Measurements from ENCODE around the gene RNF187.

The RNF187 gene

DNA sequence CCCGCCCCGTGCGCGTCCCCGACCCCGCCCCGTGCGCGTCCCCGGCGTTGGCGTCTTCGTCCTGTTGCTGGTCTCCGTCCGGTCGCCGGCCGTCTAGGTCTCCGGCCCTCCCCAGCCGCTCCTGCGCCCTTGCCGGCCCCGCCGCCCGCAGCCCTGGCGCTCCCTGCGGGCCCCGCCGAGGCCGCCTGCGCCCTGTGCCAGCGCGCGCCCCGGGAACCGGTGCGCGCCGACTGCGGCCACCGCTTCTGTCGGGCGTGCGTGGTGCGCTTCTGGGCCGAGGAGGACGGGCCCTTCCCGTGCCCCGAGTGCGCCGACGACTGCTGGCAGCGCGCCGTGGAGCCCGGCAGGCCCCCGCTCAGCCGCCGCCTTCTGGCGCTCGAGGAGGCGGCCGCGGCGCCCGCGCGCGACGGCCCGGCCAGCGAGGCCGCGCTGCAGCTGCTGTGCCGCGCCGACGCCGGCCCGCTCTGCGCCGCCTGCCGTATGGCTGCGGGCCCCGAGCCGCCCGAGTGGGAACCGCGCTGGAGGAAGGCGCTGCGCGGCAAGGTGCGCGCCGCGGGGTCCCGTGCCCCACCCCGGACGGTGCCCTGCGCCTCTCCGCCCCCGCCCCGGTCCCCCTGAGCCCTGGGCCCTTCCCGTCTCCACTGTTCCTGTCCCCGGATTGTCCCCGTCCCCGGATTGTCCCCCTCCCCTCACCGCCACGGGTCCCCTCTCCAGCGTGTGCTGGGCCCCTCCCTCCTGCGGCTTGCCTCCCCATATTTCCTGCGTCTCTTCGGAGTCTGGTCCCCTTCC is at the start of gene RNF187:
TSS of gene RNF187 (plus strand) at position 47 of the 789 bp plus-strand sequence.
- peak; percentile 67 to 73 for DNase-seq (ENCODE audit: low read depth in 2 of 2)

DNA sequence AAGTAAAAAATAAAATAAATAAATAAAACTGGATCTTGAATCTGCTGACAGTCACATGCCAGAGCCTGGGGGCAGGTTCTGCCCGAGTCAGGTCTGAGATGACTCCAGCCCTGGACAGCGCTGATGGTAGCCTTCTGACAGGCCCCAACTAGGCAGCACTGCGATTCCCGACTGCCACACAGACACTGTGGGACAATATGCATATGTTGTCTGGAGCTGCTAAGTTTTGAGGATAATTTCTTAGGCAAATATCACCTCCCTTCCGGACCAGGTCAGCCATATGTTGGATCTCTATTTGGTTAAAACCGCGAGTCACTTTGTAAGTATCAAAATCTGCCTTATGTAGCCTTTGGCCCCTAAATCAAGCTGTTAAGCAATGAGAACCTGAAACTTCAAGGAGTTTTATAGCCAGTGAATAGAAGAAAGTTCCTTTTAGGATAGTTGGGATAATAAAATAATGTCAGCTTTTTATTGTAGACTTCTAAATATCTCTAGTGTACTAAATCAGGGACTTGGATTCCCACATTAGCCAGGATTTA is 49.7 kb upstream of the RNF187 start:
- DNase-seq (ENCODE audit: low read depth in 2 of 2), result no peak

DNA sequence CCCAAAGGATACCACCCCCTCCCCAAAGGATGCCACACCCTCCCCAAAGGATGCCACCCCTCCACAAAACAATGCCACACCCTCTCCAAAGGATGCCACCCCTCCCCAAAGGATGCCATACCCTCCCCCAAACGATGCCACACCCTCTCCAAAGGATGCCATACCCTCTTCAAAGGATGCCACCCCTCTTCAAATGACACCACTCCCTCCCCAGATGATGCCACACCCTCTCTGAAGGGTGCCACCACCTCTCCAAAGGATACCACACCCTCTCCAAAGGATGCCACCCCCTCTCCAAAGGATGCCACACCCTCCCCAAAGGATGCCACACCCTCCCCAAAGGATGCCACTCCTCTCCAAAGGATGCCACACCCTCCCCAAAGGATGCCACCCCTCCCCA is 48.9 kb upstream of the RNF187 start:
- DNase-seq (ENCODE audit: low read depth in 2 of 2), result no peak

GRCh38 chr1:228440761-228441500 is 46.3 kb upstream of the RNF187 start:
- no peak for DNase-seq (ENCODE audit: low read depth in 2 of 2)

DNA sequence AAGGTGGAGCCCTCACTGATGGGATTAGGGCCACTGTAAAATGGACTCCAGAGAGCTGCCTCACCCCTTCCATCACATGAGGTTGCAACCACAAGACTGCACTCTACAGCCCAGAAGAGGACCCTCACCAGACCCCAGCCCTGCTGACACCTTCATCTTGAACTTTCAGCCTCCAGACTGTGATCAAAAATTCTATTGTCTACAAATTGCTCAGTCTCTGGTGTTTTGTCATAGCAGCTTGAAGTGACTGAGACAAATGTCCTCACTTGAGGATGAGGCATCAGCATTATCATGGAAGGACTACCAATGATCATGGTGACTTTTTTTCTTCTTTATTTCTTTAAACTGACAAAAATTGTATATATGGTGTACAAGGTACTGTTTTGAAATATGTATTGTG is 43.8 kb upstream of the RNF187 start:
- no peak for DNase-seq (ENCODE audit: low read depth in 2 of 2)

- DNase-seq (ENCODE audit: low read depth in 2 of 2), result no peak
Measured at GRCh38 chr1:228445490-228445842, 41.7 kb upstream of the RNF187 start.

DNA sequence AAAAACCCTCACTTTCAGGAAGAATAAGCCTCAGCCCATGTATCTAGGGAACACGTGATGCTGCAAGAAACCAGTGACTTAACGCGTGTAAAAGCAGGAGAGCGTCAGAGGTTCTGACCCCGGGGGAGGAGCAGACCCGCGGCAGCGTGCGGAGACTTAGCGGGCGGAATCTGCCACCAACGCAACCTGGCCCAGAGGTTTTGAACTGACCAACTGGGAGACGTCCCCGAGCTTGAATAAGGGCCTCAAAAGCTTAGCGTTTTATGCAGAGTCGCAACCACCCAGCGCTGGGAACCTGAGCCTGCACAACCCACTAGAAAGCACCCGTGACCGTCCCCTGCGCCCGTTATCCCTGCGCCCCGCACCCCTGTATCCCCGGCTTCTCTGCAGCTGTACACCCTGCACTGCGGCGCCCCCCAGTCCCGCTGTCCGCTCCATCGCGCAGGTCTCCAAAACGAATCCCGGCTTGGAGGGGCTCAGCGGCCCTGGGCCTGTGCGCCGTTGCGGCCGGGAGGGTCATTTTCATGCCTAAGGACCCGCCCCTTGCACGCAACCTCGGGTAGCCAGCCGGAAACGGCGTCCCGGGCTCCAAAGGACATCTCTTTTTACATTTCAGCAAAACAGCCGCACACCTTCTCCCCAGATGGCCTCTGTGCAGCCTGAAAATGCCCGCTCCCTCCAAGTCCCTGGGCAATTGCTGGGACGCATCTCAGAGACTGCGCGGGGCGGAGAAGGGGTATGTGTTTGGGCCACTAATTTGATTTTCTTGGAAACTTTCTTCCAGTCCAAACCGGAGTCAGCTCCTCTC is 41.1 kb upstream of the RNF187 start:
- DNase-seq (ENCODE audit: low read depth in 2 of 2), result no peak

- no peak for DNase-seq (ENCODE audit: low read depth in 2 of 2)
Measured at GRCh38 chr1:228446852-228447251, 40.3 kb upstream of the RNF187 start.

GRCh38 chr1:228448372-228448771 is 38.8 kb upstream of the RNF187 start:
- DNase-seq (ENCODE audit: low read depth in 2 of 2), result no peak

DNA sequence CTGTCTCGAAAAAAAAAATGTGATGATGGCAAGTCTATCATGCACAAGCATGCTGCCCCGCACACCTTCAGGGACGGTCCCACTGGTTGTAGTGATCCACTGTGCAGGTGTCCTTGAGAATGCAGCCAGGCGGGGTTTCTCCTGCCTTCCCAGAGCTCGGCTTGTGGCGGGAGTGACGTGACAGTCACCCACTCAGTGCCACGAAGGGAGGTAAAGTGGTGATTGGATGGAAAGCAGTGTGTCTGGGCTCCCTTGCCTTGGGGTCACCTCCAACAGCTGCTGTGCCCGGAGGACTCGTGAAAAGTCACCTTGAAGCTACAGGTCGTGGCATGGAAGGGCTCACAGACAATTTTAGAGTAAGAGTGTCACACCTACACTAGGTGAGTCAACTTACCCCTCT is 37.0 kb upstream of the RNF187 start:
- no peak for DNase-seq (ENCODE audit: low read depth in 2 of 2)

DNA sequence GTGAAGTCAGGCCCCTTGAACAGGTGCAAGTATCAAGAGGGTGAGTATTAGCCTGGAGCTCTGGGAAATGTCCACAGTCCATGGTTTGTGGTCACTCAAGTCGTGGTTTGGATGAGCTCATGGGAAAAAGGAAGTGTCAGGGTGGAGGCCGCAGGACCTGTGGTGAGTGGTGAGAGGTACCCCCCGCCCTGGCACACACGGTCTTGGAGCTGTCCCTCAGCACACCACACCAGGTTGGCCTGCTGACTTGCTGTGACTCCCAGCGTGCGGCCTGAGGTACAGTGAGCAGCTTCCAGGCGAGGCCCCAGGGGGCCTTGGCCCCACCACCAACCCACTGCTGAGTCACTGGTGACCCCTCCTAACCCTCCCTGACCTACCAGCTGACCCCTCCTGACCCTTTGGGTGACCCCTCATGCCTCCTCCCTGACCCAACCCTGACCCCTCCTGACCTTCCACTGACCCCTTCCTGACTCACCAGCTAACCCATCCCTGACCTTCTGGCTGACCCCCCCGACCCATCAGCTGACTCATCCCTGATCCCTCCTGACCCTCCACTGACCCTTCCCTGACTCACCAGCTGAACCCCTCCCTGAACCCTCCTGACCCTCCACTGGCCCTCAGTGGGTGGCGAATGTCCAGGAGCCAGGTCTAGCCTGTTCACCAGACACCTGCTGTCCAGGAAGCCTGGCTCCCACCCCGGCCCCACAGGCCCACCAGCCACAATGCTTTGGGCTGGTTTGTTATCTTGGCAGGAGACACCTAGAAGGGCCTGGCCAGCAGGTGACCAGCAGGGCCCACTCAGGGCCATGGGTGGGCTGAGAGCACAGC is 34.8 kb upstream of the RNF187 start:
- no peak for DNase-seq (ENCODE audit: low read depth in 2 of 2)

DNA sequence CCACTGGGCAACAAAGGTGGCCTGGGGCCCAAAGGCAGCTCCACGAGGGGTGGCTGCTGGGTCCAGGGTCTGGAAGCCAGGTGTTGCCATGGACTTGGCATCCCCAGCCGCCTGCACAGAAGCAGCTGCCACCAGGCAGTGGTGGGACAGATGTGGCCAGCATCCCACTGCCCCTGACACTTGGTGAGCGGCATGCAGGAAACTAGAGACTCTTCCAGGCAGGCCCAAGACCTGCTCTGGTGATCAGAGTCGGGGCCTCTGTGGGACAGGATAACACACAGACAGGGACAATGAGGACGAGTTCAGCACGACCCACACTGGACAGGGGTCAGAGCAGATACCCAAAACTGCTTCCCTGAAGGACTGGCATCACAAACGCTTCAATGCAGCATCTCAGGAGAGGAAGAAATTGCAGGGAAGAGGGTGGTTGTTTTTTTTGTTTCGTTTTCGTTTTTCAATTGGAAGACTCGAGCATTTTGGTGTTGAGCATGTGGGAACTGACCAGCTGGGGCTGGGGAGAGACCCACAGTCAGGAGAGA is 34.1 kb upstream of the RNF187 start:
- DNase-seq (ENCODE audit: low read depth in 2 of 2), result no peak

DNA sequence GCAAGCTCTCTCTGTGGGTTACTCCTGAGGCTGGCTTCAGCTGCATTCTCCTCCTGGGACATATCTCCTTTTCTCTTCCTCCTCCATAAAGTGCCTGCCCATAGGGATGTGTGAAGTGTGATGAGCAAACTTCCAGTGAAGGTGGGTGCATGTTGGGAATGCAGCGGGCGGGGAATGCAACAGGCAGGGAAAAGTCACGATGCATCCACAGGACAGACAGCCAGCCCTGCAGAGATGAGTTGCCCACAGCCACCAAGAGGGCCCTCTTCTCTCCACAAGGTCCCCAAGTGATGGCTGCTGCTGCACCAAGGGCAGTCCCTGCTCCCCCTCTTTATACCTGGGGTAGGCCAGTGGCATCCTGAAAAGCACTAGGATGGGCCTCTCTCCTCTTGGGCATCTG is 33.6 kb upstream of the RNF187 start:
- no peak for DNase-seq (ENCODE audit: low read depth in 2 of 2)

DNA sequence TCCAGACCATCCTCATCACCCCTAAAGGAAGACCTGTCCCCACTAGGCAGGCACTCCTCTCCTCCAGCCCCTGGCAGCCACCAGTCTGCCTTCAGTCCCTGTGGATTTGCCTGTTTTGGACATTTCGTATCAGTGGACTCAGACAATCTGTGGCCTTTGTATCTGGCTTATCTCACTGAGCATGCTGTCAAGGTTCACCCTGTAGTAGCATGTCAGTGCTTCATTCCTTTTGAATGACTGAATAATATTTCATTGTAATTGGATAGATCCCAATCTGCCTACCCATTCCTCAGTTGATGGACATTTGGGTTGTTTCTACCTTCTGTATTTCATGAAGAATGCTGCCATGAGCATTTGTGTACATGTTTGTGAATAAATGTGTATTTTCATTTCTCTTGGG is 32.9 kb upstream of the RNF187 start:
- DNase-seq (ENCODE audit: low read depth in 2 of 2), result no peak

- no peak for DNase-seq (ENCODE audit: low read depth in 2 of 2)
Measured at GRCh38 chr1:228455715-228456114, 31.5 kb upstream of the RNF187 start.

DNA sequence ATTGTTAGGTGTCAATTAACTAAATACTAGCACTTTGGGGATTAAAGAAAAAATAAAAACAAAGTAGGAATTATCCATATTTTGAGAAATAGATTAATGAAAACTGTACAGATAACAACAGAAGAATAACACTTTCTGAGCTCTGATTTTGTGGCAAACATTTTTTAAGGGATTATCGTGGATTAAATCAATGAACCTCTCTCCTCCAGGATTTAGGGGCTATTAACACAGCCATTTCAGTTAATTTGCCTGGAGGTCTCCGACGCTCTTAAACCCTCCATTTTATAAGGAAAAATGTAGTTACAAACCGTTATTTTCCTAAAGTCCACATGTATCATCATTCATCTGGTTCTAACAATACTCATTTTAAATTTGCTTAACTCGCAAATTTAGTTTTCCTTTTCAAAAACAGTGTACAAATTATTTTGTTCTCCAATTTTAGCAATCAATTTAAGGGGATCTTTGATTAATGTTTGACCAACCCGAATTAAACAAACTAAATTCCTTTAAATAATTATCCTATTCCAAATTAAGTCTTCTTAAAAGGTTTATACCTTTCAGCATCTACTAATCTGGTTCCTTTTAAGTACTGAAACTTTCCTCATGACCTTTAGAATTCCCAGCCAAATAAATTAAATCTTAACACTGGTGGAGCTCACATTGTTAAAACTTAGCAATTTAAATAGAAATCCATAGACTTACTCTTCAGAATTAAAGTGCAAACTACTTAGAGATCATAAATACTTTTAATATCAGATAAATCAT is 30.7 kb upstream of the RNF187 start:
- no peak for DNase-seq (ENCODE audit: low read depth in 2 of 2)

DNA sequence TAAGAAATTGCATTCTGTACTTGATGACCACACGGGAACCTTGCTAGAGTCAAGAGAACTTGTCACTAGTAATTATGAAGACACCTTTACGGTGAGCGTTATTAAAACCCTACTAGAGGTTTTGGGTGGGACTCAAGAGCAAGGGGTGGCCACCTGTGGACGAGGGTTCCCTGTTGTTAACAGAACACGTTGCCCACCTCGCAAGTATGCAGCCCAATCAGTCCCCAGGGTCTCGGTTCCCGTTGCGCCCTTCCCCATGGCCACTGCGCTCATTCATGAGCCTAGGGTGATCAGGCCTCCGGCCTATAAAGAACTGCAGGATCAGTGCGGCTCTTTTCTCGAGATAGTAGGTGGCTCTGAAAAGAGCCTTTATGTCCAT is 30.2 kb upstream of the RNF187 start:
- DNase-seq (ENCODE audit: low read depth in 2 of 2), result no peak

DNA sequence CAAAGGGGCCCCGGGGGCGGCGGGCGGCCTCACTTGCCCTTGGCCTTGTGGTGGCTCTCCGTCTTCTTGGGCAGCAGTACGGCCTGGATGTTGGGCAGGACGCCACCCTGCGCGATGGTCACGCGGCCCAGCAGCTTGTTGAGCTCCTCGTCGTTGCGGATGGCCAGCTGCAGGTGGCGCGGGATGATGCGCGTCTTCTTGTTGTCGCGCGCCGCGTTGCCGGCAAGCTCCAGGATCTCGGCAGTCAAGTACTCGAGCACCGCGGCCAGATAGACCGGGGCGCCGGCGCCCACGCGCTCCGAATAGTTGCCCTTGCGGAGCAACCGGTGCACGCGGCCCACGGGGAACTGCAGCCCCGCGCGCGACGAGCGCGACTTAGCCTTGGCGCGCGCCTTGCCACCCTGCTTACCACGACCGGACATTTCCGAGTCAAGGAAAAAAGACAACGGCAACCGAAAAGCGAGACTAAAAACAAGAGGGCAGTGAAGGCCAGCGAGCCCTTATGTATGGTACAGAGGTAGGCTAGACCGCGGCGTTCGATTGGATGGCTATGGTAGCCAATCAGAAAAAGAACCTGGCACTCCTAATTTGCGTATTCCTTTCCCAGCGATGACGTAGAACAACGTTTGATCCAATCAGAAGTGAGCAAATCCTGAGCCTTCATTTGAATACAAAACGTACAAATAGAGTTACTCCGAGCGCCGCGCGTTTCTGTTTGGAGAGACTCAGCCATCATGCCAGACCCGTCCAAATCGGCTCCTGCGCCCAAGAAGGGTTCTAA is 29.6 kb upstream of the RNF187 start:
- peak; percentile 59 to 63 for DNase-seq (ENCODE audit: low read depth in 2 of 2)

Measured in stimulated activated CD8-positive, alpha-beta memory T cell treated with anti-CD3 and anti-CD28 coated beads, Interleukin-7, amount 100 ng/mL, for 1 hour (primary cell).